ENCODE data around the gene XRCC3.
"Not testable (repeated sequence)": the region's sequence is repeated elsewhere in the genome, so short reads cannot be mapped to it uniquely, and the experiment has no call there.

The XRCC3 gene

GRCh38 chr14:103705118-103705503 is 10.1 kb downstream of the XRCC3 start:
- no peak for DNase-seq

- no peak for DNase-seq
These were observed 10.5 kb downstream of the XRCC3 start for GRCh38 chr14:103704708-103705107.

GRCh38 chr14:103703433-103704385 is 11.5 kb downstream of the XRCC3 start:
- DNase-seq, result no peak

- no peak for DNase-seq
These were observed 12.5 kb downstream of the XRCC3 start for GRCh38 chr14:103702497-103703432.

- DNase-seq, result no peak
These were observed 13.2 kb downstream of the XRCC3 start for GRCh38 chr14:103702095-103702494.

GRCh38 chr14:103700753-103701490 is 14.3 kb downstream of the XRCC3 start:
- no peak for DNase-seq

- no peak for DNase-seq
These were observed 15.1 kb downstream of the XRCC3 start for GRCh38 chr14:103699901-103700752.

GRCh38 chr14:103699261-103699661 is 16.0 kb downstream of the XRCC3 start:
- DNase-seq, result no peak

- DNase-seq, result no peak
These were observed 16.6 kb downstream of the XRCC3 start for GRCh38 chr14:103698380-103699260.

- DNase-seq, result no peak
These were observed 17.5 kb downstream of the XRCC3 start for GRCh38 chr14:103697603-103698379.

- DNase-seq, result no peak
These were observed 18.0 kb downstream of the XRCC3 start for GRCh38 chr14:103697206-103697602.

- DNase-seq, result no peak
These were observed 18.7 kb downstream of the XRCC3 start for GRCh38 chr14:103696466-103697071.

GRCh38 chr14:103696070-103696402 is 19.2 kb downstream of the XRCC3 start:
- DNase-seq, result no peak

- DNase-seq, result no peak
These were observed 19.8 kb downstream of the XRCC3 start for GRCh38 chr14:103695296-103696069.

- no peak for DNase-seq
These were observed 20.7 kb downstream of the XRCC3 start for GRCh38 chr14:103694572-103695026.

GRCh38 chr14:103693515-103693914 is 21.7 kb downstream of the XRCC3 start:
- DNase-seq, result no peak

GRCh38 chr14:103692871-103693270 is 22.4 kb downstream of the XRCC3 start:
- DNase-seq, result no peak

GRCh38 chr14:103692159-103692558 is 23.1 kb downstream of the XRCC3 start:
- DNase-seq, result no peak

- not testable (repeated sequence) for DNase-seq
These were observed 23.6 kb downstream of the XRCC3 start for GRCh38 chr14:103691655-103692054.
